Activated CD8-positive, alpha-beta memory T cell treated with anti-CD3 and anti-CD28 coated beads for 36 hours (primary cell): Measurements from ENCODE around the gene COL4A2. TPM values are rescaled to one million over a fixed set of nuclear protein-coding genes. Genes with fewer than 3 reads are reported as not detected.
"Not testable (repeated sequence)": the region's sequence is repeated elsewhere in the genome, so short reads cannot be mapped to it uniquely, and the experiment has no call there.

Source experiments
- CTCF ChIA-PET: fragments of 350-600 bp; sonication (Branson Sonifier 250); formaldehyde crosslinking; loops from one replicate; lab custom pipeline; 2021; ENCODE audit warnings: antibody characterized with exemption; lab: Charles Lee
- POLR2A ChIA-PET: fragments of 350-600 bp; sonication (Branson Sonifier 250); formaldehyde crosslinking; loops from one replicate; lab custom pipeline; 2021; ENCODE audit warnings: antibody characterized with exemption; lab: Charles Lee
- total RNA-seq, 2 experiments: library from RNA; stranded (reverse); gene quantifications; one replicate each; pipeline ENCODE4 v1.2.3, GENCODE V29; 2021

The COL4A2 gene
- total RNA-seq, 2 experiments from 2014 or later, result not detected

- ChIA-PET CTCF (no interaction called here), POLR2A (no interaction called here)
These were observed 9.1 kb downstream of the COL4A2 start for GRCh38 chr13:110316196-110316595.

- CTCF ChIA-PET, result no interaction called here
- POLR2A ChIA-PET, result no interaction called here
These were observed 10.0 kb downstream of the COL4A2 start for GRCh38 chr13:110317093-110317492.

- CTCF ChIA-PET, result no interaction called here
- POLR2A ChIA-PET, result no interaction called here
These were observed 10.6 kb downstream of the COL4A2 start for GRCh38 chr13:110317496-110318195.

GRCh38 chr13:110318920-110319319, 11.8 kb downstream of the COL4A2 start:
- ChIA-PET CTCF (no interaction called here), POLR2A (no interaction called here)

- POLR2A ChIA-PET, result no interaction called here
- CTCF ChIA-PET, result no interaction called here
These were observed 12.3 kb downstream of the COL4A2 start for GRCh38 chr13:110319397-110319773.

- POLR2A ChIA-PET, result no interaction called here
- CTCF ChIA-PET, result no interaction called here
These were observed 12.9 kb downstream of the COL4A2 start for GRCh38 chr13:110319774-110320509.

GRCh38 chr13:110320645-110321044, 13.6 kb downstream of the COL4A2 start:
- CTCF ChIA-PET, result no interaction called here
- POLR2A ChIA-PET, result no interaction called here

GRCh38 chr13:110321573-110321972, 14.5 kb downstream of the COL4A2 start:
- CTCF ChIA-PET, POLR2A ChIA-PET: not testable (repeated sequence)

- ChIA-PET POLR2A (no interaction called here), CTCF (no interaction called here)
These were observed 15.2 kb downstream of the COL4A2 start for GRCh38 chr13:110322126-110322827.

- CTCF ChIA-PET, result no interaction called here
- POLR2A ChIA-PET, result no interaction called here
These were observed 15.7 kb downstream of the COL4A2 start for GRCh38 chr13:110322828-110323171.

- CTCF ChIA-PET, result no interaction called here
- POLR2A ChIA-PET, result no interaction called here
These were observed 16.2 kb downstream of the COL4A2 start for GRCh38 chr13:110323172-110323891.

- POLR2A ChIA-PET, result no interaction called here
- CTCF ChIA-PET, result no interaction called here
These were observed 17.1 kb downstream of the COL4A2 start for GRCh38 chr13:110324026-110324749.

GRCh38 chr13:110326263-110326904, 19.3 kb downstream of the COL4A2 start:
- ChIA-PET CTCF (no interaction called here), POLR2A (no interaction called here)

GRCh38 chr13:110327051-110327721, 20.1 kb downstream of the COL4A2 start:
- CTCF ChIA-PET, result no interaction called here
- POLR2A ChIA-PET, result no interaction called here

GRCh38 chr13:110328573-110328972, 21.5 kb downstream of the COL4A2 start:
- POLR2A ChIA-PET, result no interaction called here
- CTCF ChIA-PET, result no interaction called here

GRCh38 chr13:110329258-110329657, 22.2 kb downstream of the COL4A2 start:
- ChIA-PET CTCF (no interaction called here), POLR2A (no interaction called here)

- CTCF ChIA-PET, result no interaction called here
- POLR2A ChIA-PET, result no interaction called here
These were observed 22.8 kb downstream of the COL4A2 start for GRCh38 chr13:110329798-110330461.

GRCh38 chr13:110330491-110331011, 23.5 kb downstream of the COL4A2 start:
- ChIA-PET CTCF (no interaction called here), POLR2A (no interaction called here)
